ENCODE data around the gene UVRAG. TPM values are rescaled to one million over a fixed set of nuclear protein-coding genes. Genes with fewer than 3 reads are reported as not detected.

UVRAG gene
- total and polyA plus RNA-seq, 2 of the 13 experiments (the other 11 are each of a cell fraction or from before 2014, with no cell fraction given) = 9.7 to 17.3 TPM

DNA sequence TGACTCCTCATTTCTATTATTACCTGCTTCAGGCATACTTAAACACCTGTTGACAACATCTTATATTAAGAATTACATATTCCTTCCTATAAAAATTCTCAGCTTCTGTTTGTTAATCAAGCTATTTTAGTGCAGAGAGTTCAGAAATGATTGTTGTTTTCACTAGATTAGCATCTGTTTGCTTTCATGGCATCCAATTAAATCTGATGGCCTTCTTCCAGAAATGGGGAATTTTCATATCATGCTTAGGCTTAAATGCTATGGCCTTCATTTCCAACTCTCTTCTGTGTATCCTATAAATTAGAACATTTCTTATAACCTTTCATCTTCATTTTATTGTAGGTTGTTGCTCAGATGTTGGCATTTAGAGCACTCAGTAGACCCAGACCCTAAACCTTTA is 211.3 kb downstream of the UVRAG start:
- no peaks in the 10 kb centered on the region for H4K20me1 ChIP-seq (ENCODE audit: insufficient read depth, low read length)
- no peak overlapping the region for H3K27ac ChIP-seq (ENCODE audit: extremely low read length, insufficient read depth, low read length)
- no peaks in the 10 kb centered on the region for H3K79me2 ChIP-seq (ENCODE audit: insufficient read depth, low read length)
- H3K4me3 ChIP-seq (replicated peaks in 1 of 3; ENCODE audit: insufficient read depth in 1 of 3, low read depth in 2 of 3, low read length in 3 of 3) = no peak overlapping the region
- H2AFZ ChIP-seq (ENCODE audit: low read length) = no peak overlapping the region
- H3K9ac ChIP-seq (ENCODE audit: insufficient read depth, low read depth, low read length) = no peak overlapping the region
- no peak overlapping the region for H3K4me2 ChIP-seq (ENCODE audit: low read depth, low read length)
- in situ Hi-C loops (cut with HindIII; ENCODE audit: extremely low pct_ligation_motif_present, low pct_unique_long_range_greater_than_20kb) (no loop called here), intact Hi-C loops (cut with micrococcal nuclease; ENCODE audit: unreplicated experiment) (no loop called here)
- H3K9me3 ChIP-seq (ENCODE audit: low read length) = no peaks in the 10 kb centered on the region
- ChIA-PET POLR2A (no interaction called here), CTCF (ENCODE audit: low intra/inter-chr PET ratio, low total read pairs) (no interaction called here)
- H3K4me1 ChIP-seq (ENCODE audit: insufficient read depth, low read length) = peaks cover 13% of the 10 kb centered on the region; the same call in 1 of the 2 replicates
- no peaks in the 10 kb centered on the region for H3K27me3 ChIP-seq (ENCODE audit: control insufficient read depth in 1 of 2, insufficient read depth in 2 of 2, low read length in 2 of 2)
- ATAC-seq (no peak), FAIRE-seq (no peak), DNase-seq (ENCODE audit: low spot score) (no peak)
- no peak for TF ChIP-seq ZBTB21 (CRISPR knock-in tag; IDR thresholded peaks at IDR 0.05)
- no TSS peak for BruUV-seq (replicated peaks)
- peaks cover 0 to 5% of the 10 kb centered on the region in 2 experiments; a peak in 1 of 5 replicates for H3K36me3 ChIP-seq (replicated peaks in 1 of 2; ENCODE audit: control insufficient read depth in 1 of 2, insufficient read depth in 2 of 2, low read length in 2 of 2)

DNA sequence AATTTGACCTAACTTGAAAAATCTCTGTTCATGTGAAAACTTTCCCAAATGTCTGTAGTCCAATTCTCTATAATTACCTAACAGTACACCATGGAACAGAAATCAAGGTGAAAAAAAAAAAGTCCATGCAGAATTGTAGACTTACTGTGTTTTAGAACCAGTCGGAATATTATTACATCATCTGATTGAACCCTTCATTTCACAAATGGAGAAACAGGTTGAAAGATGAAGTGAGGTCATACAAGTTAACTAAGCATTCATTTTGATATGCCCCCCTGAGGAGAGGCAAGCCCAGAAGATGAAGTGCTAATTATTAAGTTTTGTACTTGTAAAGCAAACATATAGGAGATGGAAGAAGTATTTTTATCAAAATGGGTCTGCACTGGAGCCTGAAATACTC is 211.9 kb downstream of the UVRAG start:
- intact Hi-C loops (cut with micrococcal nuclease; ENCODE audit: unreplicated experiment) (no loop called here), in situ Hi-C loops (cut with HindIII; ENCODE audit: extremely low pct_ligation_motif_present, low pct_unique_long_range_greater_than_20kb) (no loop called here)
- H3K4me3 ChIP-seq (replicated peaks in 1 of 3; ENCODE audit: insufficient read depth in 1 of 3, low read depth in 2 of 3, low read length in 3 of 3) = no peak overlapping the region
- peaks cover 0 to 2% of the 10 kb centered on the region in 2 experiments; a peak in 1 of 5 replicates for H3K36me3 ChIP-seq (replicated peaks in 1 of 2; ENCODE audit: control insufficient read depth in 1 of 2, insufficient read depth in 2 of 2, low read length in 2 of 2)
- H3K79me2 ChIP-seq (ENCODE audit: insufficient read depth, low read length) = no peaks in the 10 kb centered on the region
- H3K9me3 ChIP-seq (ENCODE audit: low read length) = no peaks in the 10 kb centered on the region
- ATAC-seq (no peak), FAIRE-seq (no peak), DNase-seq (ENCODE audit: low spot score) (no peak)
- ChIA-PET POLR2A (no interaction called here), CTCF (ENCODE audit: low intra/inter-chr PET ratio, low total read pairs) (no interaction called here)
- H3K27me3 ChIP-seq (ENCODE audit: control insufficient read depth in 1 of 2, insufficient read depth in 2 of 2, low read length in 2 of 2) = no peaks in the 10 kb centered on the region
- peaks cover 13% of the 10 kb centered on the region; the same call in 1 of the 2 replicates for H3K4me1 ChIP-seq (ENCODE audit: insufficient read depth, low read length)
- no peak overlapping the region for H2AFZ ChIP-seq (ENCODE audit: low read length)
- no peaks in the 10 kb centered on the region for H4K20me1 ChIP-seq (ENCODE audit: insufficient read depth, low read length)
- TF ChIP-seq ATF7 (IDR thresholded peaks at IDR 0.05) (peak; percentile 72), ATF7 (CRISPR knock-in tag; IDR thresholded peaks at IDR 0.05) (no peak), TRIM24 (CRISPR knock-in tag; IDR thresholded peaks at IDR 0.05) (no peak), SMYD3 (CRISPR knock-in tag; IDR thresholded peaks at IDR 0.05) (no peak), WIZ (CRISPR knock-in tag; IDR thresholded peaks at IDR 0.05) (no peak)
- TF ChIP-seq, protein P1, sequence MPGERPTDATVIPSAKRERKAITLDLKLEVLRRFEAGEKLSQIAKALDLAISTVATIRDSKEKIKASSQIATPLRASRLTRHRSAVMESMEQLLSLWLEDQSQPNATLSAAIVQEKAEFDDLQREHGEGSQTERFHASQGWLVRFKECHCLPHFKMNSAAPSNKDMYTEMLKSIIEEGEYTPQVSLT (CRISPR knock-in tag; IDR thresholded peaks at IDR 0.05; ENCODE audit: borderline replicate concordance, low read depth) = no peak
- no peak overlapping the region for H3K27ac ChIP-seq (ENCODE audit: extremely low read length, insufficient read depth, low read length)
- no peak overlapping the region for H3K4me2 ChIP-seq (ENCODE audit: low read depth, low read length)
- WGBS (ENCODE audit: low lambda C conversion rate) = 100% methylated on average over 1 of the region's 1 CpG
- no peak overlapping the region for H3K9ac ChIP-seq (ENCODE audit: insufficient read depth, low read depth, low read length)
- BruUV-seq (replicated peaks) = no TSS peak

Data from HepG2 (cell line).